GM21619 (cell line): Measurements from ENCODE around the gene OR2B3.
"Not testable (repeated sequence)": the region's sequence is repeated elsewhere in the genome, so short reads cannot be mapped to it uniquely, and the experiment has no call there.

ENCODE experiments used
- ATAC-seq: cut with Tn5 transposase; IDR thresholded peaks from one replicate; pipeline ENCODE4 v1.9.1; 2021; ENCODE audit not compliant: unreplicated experiment

OR2B3 gene

GRCh38 chr6:29087213-29087612, at the start of gene OR2B3:
Gene OR2B3, minus strand, starts transcription at chr6:29087313. Its CDS starts 65 bp downstream, at chr6:29087248.
- no peak for ATAC-seq

GRCh38 chr6:29131691-29132090, 44.6 kb upstream of the OR2B3 start:
- no peak for ATAC-seq

- no peak for ATAC-seq
These were observed 43.5 kb upstream of the OR2B3 start for GRCh38 chr6:29130644-29131043.

- ATAC-seq, result no peak
These were observed 42.4 kb upstream of the OR2B3 start for GRCh38 chr6:29129326-29130012.

- not testable (repeated sequence) for ATAC-seq
These were observed 27.9 kb upstream of the OR2B3 start for GRCh38 chr6:29114964-29115363.

- no peak for ATAC-seq
These were observed 25.0 kb upstream of the OR2B3 start for GRCh38 chr6:29112135-29112534.

GRCh38 chr6:29107758-29108157, 20.6 kb upstream of the OR2B3 start, which contains the start of gene OR2J3:
Gene OR2J3, plus strand, starts transcription at chr6:29108058. Its CDS starts 3,833 bp downstream, at chr6:29111891.
- ATAC-seq, result no peak

GRCh38 chr6:29099190-29099589, 12.1 kb upstream of the OR2B3 start, which contains the start of gene OR2J1:
Gene OR2J1, plus strand, starts transcription at chr6:29099490. Its CDS starts 1,453 bp downstream, at chr6:29100943.
- no peak for ATAC-seq

GRCh38 chr6:29097803-29098202, 10.7 kb upstream of the OR2B3 start:
- no peak for ATAC-seq

GRCh38 chr6:29092957-29093356, 5.8 kb upstream of the OR2B3 start:
- no peak for ATAC-seq

- ATAC-seq, result no peak
These were observed 4.7 kb downstream of the OR2B3 start for GRCh38 chr6:29082457-29082856.

- no peak for ATAC-seq
These were observed 5.8 kb downstream of the OR2B3 start for GRCh38 chr6:29081312-29081711.

- ATAC-seq, result no peak
These were observed 7.9 kb downstream of the OR2B3 start for GRCh38 chr6:29079203-29079602.

GRCh38 chr6:29071831-29072723, 15.0 kb downstream of the OR2B3 start:
- no peak for ATAC-seq

GRCh38 chr6:29051680-29052079, 35.4 kb downstream of the OR2B3 start:
- ATAC-seq, result no peak

GRCh38 chr6:29045075-29045474, 42.0 kb downstream of the OR2B3 start, which contains the start of gene OR2W1:
Gene OR2W1, minus strand, starts transcription at chr6:29045175. Its CDS starts 0 bp downstream, at chr6:29045175.
- ATAC-seq, result no peak
